OCI-LY1 (cell line): Measurements from ENCODE around the gene SLIT3.

Experiments
- EZH2 ChIP-seq: fragments of 200-600 bp; sonication (generic), shearing (Covaris generic); IDR thresholded peaks from 2 replicates; pipeline ENCODE4 v1.8.0; 2017; ENCODE audit warnings: borderline replicate concordance, mixed run types, mild to moderate bottlenecking, antibody characterized with exemption, low read length, moderate library complexity, mixed read lengths
- TF ChIP-seq, protein P1 (sequence below): fragments of 200-600 bp; sonication (generic), shearing (Covaris generic); IDR thresholded peaks from 2 replicates; pipeline ENCODE4 v1.5.1; 2017; ENCODE audit warnings: mild to moderate bottlenecking, antibody characterized with exemption, low read length, moderate library complexity, mixed read lengths

- TF ChIP-seq EZH2 = no peak
- TF ChIP-seq, protein P1, sequence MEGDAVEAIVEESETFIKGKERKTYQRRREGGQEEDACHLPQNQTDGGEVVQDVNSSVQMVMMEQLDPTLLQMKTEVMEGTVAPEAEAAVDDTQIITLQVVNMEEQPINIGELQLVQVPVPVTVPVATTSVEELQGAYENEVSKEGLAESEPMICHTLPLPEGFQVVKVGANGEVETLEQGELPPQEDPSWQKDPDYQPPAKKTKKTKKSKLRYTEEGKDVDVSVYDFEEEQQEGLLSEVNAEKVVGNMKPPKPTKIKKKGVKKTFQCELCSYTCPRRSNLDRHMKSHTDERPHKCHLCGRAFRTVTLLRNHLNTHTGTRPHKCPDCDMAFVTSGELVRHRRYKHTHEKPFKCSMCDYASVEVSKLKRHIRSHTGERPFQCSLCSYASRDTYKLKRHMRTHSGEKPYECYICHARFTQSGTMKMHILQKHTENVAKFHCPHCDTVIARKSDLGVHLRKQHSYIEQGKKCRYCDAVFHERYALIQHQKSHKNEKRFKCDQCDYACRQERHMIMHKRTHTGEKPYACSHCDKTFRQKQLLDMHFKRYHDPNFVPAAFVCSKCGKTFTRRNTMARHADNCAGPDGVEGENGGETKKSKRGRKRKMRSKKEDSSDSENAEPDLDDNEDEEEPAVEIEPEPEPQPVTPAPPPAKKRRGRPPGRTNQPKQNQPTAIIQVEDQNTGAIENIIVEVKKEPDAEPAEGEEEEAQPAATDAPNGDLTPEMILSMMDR = no peak
Measured at GRCh38 chr5:168773226-168773625, 527.7 kb downstream of the SLIT3 start.
